ENCODE measurements around the gene THBD.

Gene THBD, protein sequence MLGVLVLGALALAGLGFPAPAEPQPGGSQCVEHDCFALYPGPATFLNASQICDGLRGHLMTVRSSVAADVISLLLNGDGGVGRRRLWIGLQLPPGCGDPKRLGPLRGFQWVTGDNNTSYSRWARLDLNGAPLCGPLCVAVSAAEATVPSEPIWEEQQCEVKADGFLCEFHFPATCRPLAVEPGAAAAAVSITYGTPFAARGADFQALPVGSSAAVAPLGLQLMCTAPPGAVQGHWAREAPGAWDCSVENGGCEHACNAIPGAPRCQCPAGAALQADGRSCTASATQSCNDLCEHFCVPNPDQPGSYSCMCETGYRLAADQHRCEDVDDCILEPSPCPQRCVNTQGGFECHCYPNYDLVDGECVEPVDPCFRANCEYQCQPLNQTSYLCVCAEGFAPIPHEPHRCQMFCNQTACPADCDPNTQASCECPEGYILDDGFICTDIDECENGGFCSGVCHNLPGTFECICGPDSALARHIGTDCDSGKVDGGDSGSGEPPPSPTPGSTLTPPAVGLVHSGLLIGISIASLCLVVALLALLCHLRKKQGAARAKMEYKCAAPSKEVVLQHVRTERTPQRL

DNA sequence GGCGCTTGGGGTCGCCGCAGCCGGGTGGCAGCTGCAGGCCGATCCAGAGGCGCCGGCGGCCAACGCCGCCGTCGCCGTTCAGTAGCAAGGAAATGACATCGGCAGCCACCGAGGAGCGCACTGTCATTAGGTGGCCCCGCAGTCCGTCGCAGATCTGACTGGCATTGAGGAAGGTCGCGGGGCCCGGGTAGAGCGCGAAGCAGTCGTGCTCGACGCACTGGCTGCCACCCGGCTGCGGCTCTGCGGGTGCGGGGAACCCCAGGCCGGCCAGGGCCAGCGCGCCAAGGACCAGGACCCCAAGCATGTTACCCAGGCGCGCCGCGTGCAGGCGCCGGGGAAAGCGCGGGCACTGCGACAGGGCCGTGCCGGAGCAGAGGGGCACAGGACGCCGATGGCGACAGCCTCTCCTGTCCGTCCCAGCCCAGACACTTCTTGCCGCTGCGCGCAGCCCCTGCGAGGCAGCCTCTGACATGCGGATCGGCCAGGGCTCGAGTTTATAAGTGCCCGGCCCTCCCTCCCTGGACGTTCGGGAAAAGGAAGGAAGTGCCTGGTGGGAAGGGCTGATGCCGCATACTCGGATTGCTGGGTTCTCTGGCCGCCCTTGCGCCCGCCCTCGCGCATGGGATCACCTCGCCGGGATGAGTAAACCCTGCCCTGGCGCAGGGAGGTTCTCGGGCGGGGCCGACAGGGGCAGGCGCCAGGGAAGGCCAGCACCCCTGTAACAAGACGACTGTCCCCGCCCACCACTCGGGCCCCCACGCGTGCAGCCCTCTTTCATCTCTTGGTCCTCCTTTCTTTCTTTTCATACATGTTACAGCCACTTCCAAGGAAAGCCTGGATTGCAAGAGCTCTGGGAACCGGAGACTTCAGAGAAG lies at the start of gene THBD:
Gene THBD, minus strand, starts transcription at position 472 of the 875 bp plus-strand sequence. Its CDS starts 168 bp downstream, at position 304.
- Histone ChIP-seq H3K27me3 (ENCODE audit: control insufficient read depth in 2 of 2, insufficient read depth in 2 of 2, low read length in 2 of 2) (peaks cover 23 to 27% of the 10 kb centered on the region in 2 donors), H3K4me1 (ENCODE audit: control insufficient read depth in 2 of 2, insufficient read depth in 2 of 2, low read length in 2 of 2) (peaks cover 6 to 15% of the 10 kb centered on the region in 2 donors), H3K36me3 (ENCODE audit: control insufficient read depth in 2 of 2, insufficient read depth in 2 of 2, low read length in 2 of 2) (no peaks in the 10 kb centered on the region), H3K9ac (ENCODE audit: low read depth in 1 of 2, low read length in 2 of 2) (peak within 1 kb of the TSS; percentile 22 to 42), H3K4me3 (ENCODE audit: low read length in 2 of 2) (peak within 1 kb of the TSS; percentile 43 to 57), H3K9me3 (ENCODE audit: control insufficient read depth in 2 of 2, low read length in 2 of 2) (no peaks in the 10 kb centered on the region), H3K27ac (ENCODE audit: low read depth in 2 of 2, low read length in 2 of 2) (peak within 1 kb of the TSS; percentile 61 to 66)

DNA sequence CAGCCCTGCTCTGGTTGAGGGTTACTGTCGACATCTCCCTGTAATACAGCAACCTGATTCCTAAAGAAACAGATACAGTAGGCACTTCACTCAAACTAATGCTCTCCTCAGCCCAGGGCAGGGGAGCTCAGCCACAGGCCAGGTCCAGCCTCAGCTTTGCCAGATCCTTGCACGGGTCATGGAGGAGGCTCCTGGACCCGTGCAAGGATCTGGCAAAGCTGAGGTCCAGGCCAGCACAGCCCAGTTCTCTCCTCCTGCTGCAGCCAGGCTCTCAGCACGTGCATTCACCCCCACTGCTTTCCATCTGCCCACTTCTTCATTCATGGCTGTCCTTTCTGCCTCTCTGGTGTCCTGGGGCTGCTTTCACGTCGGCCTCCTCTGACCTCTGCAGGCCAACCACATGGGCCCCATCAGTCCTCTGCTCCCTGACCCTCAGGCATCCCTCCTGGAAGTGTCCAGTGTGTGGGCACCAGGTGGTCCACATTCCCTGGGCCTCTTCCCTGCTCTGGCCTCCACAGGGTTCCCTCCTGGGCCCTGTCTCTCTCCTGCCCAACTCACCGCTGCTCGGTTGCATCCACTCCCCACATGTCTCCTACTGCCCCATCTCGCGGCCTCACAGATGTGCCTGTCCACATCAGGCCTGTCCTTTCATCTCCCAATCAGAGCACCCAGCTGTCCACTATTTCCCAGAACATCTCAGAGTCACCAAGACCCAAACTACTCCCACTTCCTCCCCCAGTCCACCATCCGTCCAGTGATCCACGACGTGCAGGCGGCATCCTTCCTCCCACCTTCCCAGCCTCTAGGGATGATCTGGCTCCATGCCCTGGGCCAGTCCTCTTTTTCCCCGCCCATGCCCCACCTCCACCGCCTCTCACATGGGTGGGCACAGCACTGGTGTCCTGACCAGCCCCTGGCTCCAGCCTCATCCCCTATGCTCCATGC lies 48.4 kb upstream of the THBD start:
- H3K36me3 ChIP-seq (ENCODE audit: control insufficient read depth in 2 of 2, insufficient read depth in 2 of 2, low read length in 2 of 2): no peaks in the 10 kb centered on the region
- no peak overlapping the region for H3K9ac ChIP-seq (ENCODE audit: low read depth in 1 of 2, low read length in 2 of 2)
- H3K9me3 ChIP-seq (ENCODE audit: control insufficient read depth in 2 of 2, low read length in 2 of 2): no peaks in the 10 kb centered on the region
- H3K4me1 ChIP-seq (ENCODE audit: control insufficient read depth in 2 of 2, insufficient read depth in 2 of 2, low read length in 2 of 2): no peaks in the 10 kb centered on the region
- no peaks in the 10 kb centered on the region for H3K27me3 ChIP-seq (ENCODE audit: control insufficient read depth in 2 of 2, insufficient read depth in 2 of 2, low read length in 2 of 2)
- no peak overlapping the region for H3K27ac ChIP-seq (ENCODE audit: low read depth in 2 of 2, low read length in 2 of 2)
- H3K4me3 ChIP-seq (ENCODE audit: low read length in 2 of 2): no peak overlapping the region

DNA sequence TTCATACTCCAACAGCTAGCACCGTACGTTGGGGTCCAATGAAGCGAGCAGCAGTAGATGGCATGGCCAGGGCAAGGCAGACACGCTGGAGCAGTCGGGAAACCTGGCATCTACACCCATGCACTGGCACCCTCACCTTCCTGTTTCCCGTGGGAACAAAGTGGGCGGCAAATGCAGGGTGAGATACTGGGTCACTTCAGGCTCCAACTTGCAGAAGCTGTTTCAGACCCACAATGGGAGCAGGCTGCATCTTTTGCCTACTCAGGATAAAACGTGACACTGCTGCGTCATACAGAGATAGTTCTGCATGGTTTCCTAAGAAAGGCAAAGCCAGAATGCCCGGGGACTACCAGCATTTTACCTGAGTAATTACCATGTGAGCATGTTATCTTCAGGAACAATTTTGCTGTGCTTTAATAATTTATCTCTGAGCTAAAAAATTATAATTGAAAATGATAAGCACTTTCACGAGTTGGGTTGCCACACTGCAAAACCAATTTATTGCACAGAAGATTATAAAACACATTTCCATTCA lies 47.6 kb upstream of the THBD start:
- H3K27me3 ChIP-seq (ENCODE audit: control insufficient read depth in 2 of 2, insufficient read depth in 2 of 2, low read length in 2 of 2): no peaks in the 10 kb centered on the region
- H3K4me1 ChIP-seq (ENCODE audit: control insufficient read depth in 2 of 2, insufficient read depth in 2 of 2, low read length in 2 of 2): no peaks in the 10 kb centered on the region
- H3K9me3 ChIP-seq (ENCODE audit: control insufficient read depth in 2 of 2, low read length in 2 of 2): no peaks in the 10 kb centered on the region
- no peaks in the 10 kb centered on the region for H3K36me3 ChIP-seq (ENCODE audit: control insufficient read depth in 2 of 2, insufficient read depth in 2 of 2, low read length in 2 of 2)
- no peak overlapping the region for H3K4me3 ChIP-seq (ENCODE audit: low read length in 2 of 2)
- no peak overlapping the region for H3K9ac ChIP-seq (ENCODE audit: low read depth in 1 of 2, low read length in 2 of 2)
- H3K27ac ChIP-seq (ENCODE audit: low read depth in 2 of 2, low read length in 2 of 2): no peak overlapping the region

DNA sequence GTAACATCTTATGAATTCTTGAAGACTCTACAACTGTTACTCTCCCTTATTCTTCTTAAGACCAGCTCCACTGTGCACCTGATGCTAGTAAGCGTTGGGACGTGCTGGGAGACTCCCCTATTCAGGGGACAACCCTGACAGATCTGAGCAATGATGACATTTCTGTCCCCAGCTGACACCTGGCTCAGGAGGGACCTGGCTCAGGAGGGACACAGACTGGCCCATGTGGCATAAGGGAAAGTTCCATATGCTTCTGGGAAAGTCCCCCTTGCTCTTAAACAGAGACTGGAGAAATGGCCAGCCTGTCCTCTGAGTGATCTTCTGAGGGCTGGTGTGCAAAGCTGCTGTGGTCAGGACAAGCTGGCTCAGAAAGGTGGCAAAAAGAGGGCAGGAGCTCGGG lies 46.6 kb upstream of the THBD start:
- Histone ChIP-seq H3K36me3 (ENCODE audit: control insufficient read depth in 2 of 2, insufficient read depth in 2 of 2, low read length in 2 of 2) (no peaks in the 10 kb centered on the region), H3K4me1 (ENCODE audit: control insufficient read depth in 2 of 2, insufficient read depth in 2 of 2, low read length in 2 of 2) (no peaks in the 10 kb centered on the region), H3K9ac (ENCODE audit: low read depth in 1 of 2, low read length in 2 of 2) (no peak overlapping the region), H3K27me3 (ENCODE audit: control insufficient read depth in 2 of 2, insufficient read depth in 2 of 2, low read length in 2 of 2) (no peaks in the 10 kb centered on the region), H3K9me3 (ENCODE audit: control insufficient read depth in 2 of 2, low read length in 2 of 2) (no peaks in the 10 kb centered on the region), H3K4me3 (ENCODE audit: low read length in 2 of 2) (no peak overlapping the region), H3K27ac (ENCODE audit: low read depth in 2 of 2, low read length in 2 of 2) (no peak overlapping the region)

DNA sequence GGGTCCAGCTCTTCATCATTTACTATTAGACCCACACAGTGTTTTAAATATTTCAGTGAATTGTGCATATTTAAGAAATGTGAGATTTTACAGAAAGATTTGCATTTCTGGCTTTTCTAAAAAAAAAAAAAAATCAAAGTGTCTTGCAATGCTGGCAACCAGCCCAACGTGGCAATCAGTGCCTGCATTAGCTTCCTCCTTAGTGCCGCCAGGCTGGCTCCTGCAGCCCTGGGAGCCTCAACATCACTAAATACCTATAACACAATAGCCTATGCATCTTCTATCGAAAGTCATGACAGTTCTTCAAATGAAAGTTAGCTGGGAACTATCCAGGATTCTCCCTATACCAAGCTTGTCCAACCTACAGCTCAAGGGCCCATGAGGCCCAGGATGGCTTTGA lies 46.0 kb upstream of the THBD start:
- Histone ChIP-seq H3K9ac (ENCODE audit: low read depth in 1 of 2, low read length in 2 of 2) (no peak overlapping the region), H3K9me3 (ENCODE audit: control insufficient read depth in 2 of 2, low read length in 2 of 2) (no peaks in the 10 kb centered on the region), H3K27ac (ENCODE audit: low read depth in 2 of 2, low read length in 2 of 2) (no peak overlapping the region), H3K4me3 (ENCODE audit: low read length in 2 of 2) (no peak overlapping the region), H3K27me3 (ENCODE audit: control insufficient read depth in 2 of 2, insufficient read depth in 2 of 2, low read length in 2 of 2) (no peaks in the 10 kb centered on the region), H3K4me1 (ENCODE audit: control insufficient read depth in 2 of 2, insufficient read depth in 2 of 2, low read length in 2 of 2) (no peaks in the 10 kb centered on the region), H3K36me3 (ENCODE audit: control insufficient read depth in 2 of 2, insufficient read depth in 2 of 2, low read length in 2 of 2) (no peaks in the 10 kb centered on the region)

DNA sequence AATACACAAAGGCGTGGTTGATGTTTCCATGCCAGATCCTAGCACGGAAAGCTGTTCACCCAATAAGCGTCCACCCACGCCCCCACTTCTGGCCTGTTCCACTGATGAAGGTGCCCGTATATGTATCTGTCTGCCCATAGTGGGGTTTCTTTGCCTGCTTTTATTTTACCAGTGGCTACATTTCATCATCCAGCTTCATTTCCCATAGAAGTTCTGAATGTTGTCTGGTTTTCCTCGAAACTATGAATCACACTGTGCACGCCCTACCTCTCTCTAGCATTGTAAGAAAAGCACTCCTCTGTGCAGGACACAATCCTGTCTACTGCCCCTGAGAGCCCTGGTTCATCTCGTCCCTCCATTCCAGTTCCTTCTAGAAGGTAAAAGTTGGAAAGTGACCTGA lies 45.5 kb upstream of the THBD start:
- Histone ChIP-seq H3K36me3 (ENCODE audit: control insufficient read depth in 2 of 2, insufficient read depth in 2 of 2, low read length in 2 of 2) (no peaks in the 10 kb centered on the region), H3K4me1 (ENCODE audit: control insufficient read depth in 2 of 2, insufficient read depth in 2 of 2, low read length in 2 of 2) (no peaks in the 10 kb centered on the region), H3K9me3 (ENCODE audit: control insufficient read depth in 2 of 2, low read length in 2 of 2) (no peaks in the 10 kb centered on the region), H3K9ac (ENCODE audit: low read depth in 1 of 2, low read length in 2 of 2) (no peak overlapping the region), H3K27me3 (ENCODE audit: control insufficient read depth in 2 of 2, insufficient read depth in 2 of 2, low read length in 2 of 2) (no peaks in the 10 kb centered on the region), H3K27ac (ENCODE audit: low read depth in 2 of 2, low read length in 2 of 2) (no peak overlapping the region), H3K4me3 (ENCODE audit: low read length in 2 of 2) (no peak overlapping the region)

DNA sequence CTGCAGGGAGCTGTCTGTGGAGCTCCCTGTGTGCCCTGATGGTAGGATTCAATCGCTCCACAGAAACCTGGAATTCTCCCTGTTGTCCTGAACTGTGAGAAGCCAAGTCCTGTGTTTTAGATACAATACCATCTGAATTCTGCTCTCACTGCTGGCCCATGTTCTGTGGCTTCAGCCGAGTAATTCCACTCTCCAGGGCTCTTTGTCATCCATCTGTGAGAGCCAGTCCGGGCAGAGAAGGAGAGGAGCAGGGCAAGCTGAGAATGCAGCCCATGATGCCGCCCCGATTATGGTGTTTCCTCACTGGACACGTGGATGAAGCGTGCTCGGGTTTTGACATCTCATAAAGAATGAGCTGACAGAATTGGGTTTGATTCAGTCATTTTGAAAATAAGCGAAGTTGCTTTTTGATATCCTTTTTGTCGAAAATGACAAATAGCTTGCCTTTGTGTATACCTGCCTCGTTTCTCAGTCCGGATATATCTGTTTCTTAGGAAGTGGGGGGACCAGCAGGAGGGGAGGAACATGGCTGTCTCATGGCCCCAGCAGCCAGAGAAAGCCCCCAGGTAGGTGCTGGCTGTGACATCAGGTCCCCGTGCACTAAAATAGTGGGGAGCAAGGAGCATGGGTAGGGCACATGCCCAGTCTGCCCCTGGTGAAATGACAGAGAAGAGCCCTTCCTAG lies 44.9 kb upstream of the THBD start:
- Histone ChIP-seq H3K4me3 (ENCODE audit: low read length in 2 of 2) (no peak overlapping the region), H3K27me3 (ENCODE audit: control insufficient read depth in 2 of 2, insufficient read depth in 2 of 2, low read length in 2 of 2) (no peaks in the 10 kb centered on the region), H3K27ac (ENCODE audit: low read depth in 2 of 2, low read length in 2 of 2) (no peak overlapping the region), H3K9me3 (ENCODE audit: control insufficient read depth in 2 of 2, low read length in 2 of 2) (no peaks in the 10 kb centered on the region), H3K4me1 (ENCODE audit: control insufficient read depth in 2 of 2, insufficient read depth in 2 of 2, low read length in 2 of 2) (no peaks in the 10 kb centered on the region), H3K36me3 (ENCODE audit: control insufficient read depth in 2 of 2, insufficient read depth in 2 of 2, low read length in 2 of 2) (no peaks in the 10 kb centered on the region), H3K9ac (ENCODE audit: low read depth in 1 of 2, low read length in 2 of 2) (no peak overlapping the region)

DNA sequence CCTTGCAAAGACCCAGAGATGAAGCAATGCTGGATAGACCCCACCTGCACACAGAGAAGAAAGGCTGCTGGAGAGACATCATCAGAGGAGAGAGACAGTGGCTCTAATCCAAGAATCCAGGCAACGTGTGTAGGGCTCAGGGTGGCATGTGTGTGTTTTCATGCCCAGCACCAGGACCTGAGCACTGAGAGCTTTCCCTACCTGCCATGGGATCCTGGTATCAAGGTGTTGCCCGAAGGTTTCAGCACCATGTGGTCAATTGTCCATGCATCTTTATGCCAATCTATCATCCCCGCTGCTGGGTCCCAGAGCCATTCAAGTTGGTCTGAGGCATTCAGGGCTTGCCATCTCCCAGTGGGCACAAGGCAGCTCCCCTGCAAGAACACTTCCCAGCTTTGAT lies 44.1 kb upstream of the THBD start:
- Histone ChIP-seq H3K27me3 (ENCODE audit: control insufficient read depth in 2 of 2, insufficient read depth in 2 of 2, low read length in 2 of 2) (no peaks in the 10 kb centered on the region), H3K4me3 (ENCODE audit: low read length in 2 of 2) (no peak overlapping the region), H3K36me3 (ENCODE audit: control insufficient read depth in 2 of 2, insufficient read depth in 2 of 2, low read length in 2 of 2) (no peaks in the 10 kb centered on the region), H3K4me1 (ENCODE audit: control insufficient read depth in 2 of 2, insufficient read depth in 2 of 2, low read length in 2 of 2) (no peaks in the 10 kb centered on the region), H3K27ac (ENCODE audit: low read depth in 2 of 2, low read length in 2 of 2) (no peak overlapping the region), H3K9ac (ENCODE audit: low read depth in 1 of 2, low read length in 2 of 2) (no peak overlapping the region), H3K9me3 (ENCODE audit: control insufficient read depth in 2 of 2, low read length in 2 of 2) (no peaks in the 10 kb centered on the region)
